Measurements from ENCODE around the gene CERT1.
"Not testable (repeated sequence)": the region's sequence is repeated elsewhere in the genome, so short reads cannot be mapped to it uniquely, and the experiment has no call there.

Gene CERT1

GRCh38 chr5:75522025-75522424 is 10.6 kb upstream of the CERT1 start:
- DNase-seq: no peak

- DNase-seq: no peak
Measured at GRCh38 chr5:75521195-75521594, 9.8 kb upstream of the CERT1 start.

- no peak for DNase-seq
Measured at GRCh38 chr5:75519761-75520160, 8.3 kb upstream of the CERT1 start.

GRCh38 chr5:75514323-75514722 is 2.9 kb upstream of the CERT1 start:
- DNase-seq: no peak

GRCh38 chr5:75513841-75514240 is 2.4 kb upstream of the CERT1 start:
- DNase-seq: no peak

GRCh38 chr5:75512383-75513074 is 1.1 kb upstream of the CERT1 start:
- no peak for DNase-seq

- no peak for DNase-seq
Measured at GRCh38 chr5:75510836-75511434, 494 bp downstream of the CERT1 start.

- DNase-seq: no peak
Measured at GRCh38 chr5:75510417-75510835, 1.0 kb downstream of the CERT1 start.

GRCh38 chr5:75509956-75510355 is 1.5 kb downstream of the CERT1 start:
- DNase-seq: no peak

- DNase-seq: no peak
Measured at GRCh38 chr5:75509546-75509945, 1.9 kb downstream of the CERT1 start.

- DNase-seq: no peak
Measured at GRCh38 chr5:75507841-75508240, 3.6 kb downstream of the CERT1 start.

- not testable (repeated sequence) for DNase-seq
Measured at GRCh38 chr5:75505112-75505511, 6.3 kb downstream of the CERT1 start.

GRCh38 chr5:75498875-75499274 is 12.6 kb downstream of the CERT1 start:
- DNase-seq: not testable (repeated sequence)

GRCh38 chr5:75498208-75498777 is 13.1 kb downstream of the CERT1 start:
- DNase-seq: no peak

GRCh38 chr5:75496026-75496425 is 15.4 kb downstream of the CERT1 start:
- peak; percentile 36 for DNase-seq

GRCh38 chr5:75491621-75492020 is 19.8 kb downstream of the CERT1 start:
- no peak for DNase-seq

GRCh38 chr5:75489847-75490246 is 21.6 kb downstream of the CERT1 start:
- DNase-seq: not testable (repeated sequence)

GRCh38 chr5:75484605-75485004 is 26.8 kb downstream of the CERT1 start:
- no peak for DNase-seq

- DNase-seq: no peak
Measured at GRCh38 chr5:75482482-75482881, 28.9 kb downstream of the CERT1 start.

GRCh38 chr5:75481024-75481423 is 30.4 kb downstream of the CERT1 start:
- no peak for DNase-seq

GRCh38 chr5:75475364-75475763 is 36.1 kb downstream of the CERT1 start:
- DNase-seq: no peak

- DNase-seq: no peak
Measured at GRCh38 chr5:75473463-75473862, 38.0 kb downstream of the CERT1 start.

- DNase-seq: no peak
Measured at GRCh38 chr5:75472973-75473372, 38.5 kb downstream of the CERT1 start.

GRCh38 chr5:75471193-75471592 is 40.2 kb downstream of the CERT1 start:
- DNase-seq: no peak

- DNase-seq: no peak
Measured at GRCh38 chr5:75469017-75469416, 42.4 kb downstream of the CERT1 start.
